Glomerular endothelial cell (primary cell): Measurements from ENCODE around the gene ITPKB. TPM values are rescaled to one million over a fixed set of nuclear protein-coding genes. Genes with fewer than 3 reads are reported as not detected.
"Not testable (repeated sequence)": the region's sequence is repeated elsewhere in the genome, so short reads cannot be mapped to it uniquely, and the experiment has no call there.

Experiments used
- DNase-seq: peaks from one replicate; pipeline ENCODE4 v3.0.0-alpha.2; 2011; ENCODE audit warnings: low read depth, low spot score; ENCODE audit errors: extremely low read depth
- total RNA-seq: library from RNA; depleted of rRNA; stranded (reverse); fragments of >200 nt; gene quantifications from 2 replicates; pipeline ENCODE4 v1.2.3, GENCODE V29; 2015

ITPKB gene
- total RNA-seq: 73.0 and 140 TPM in 2 replicates

GRCh38 chr1:226738995-226739695 is at the start of gene ITPKB:
TSS of gene ITPKB (minus strand) at chr1:226739282. CDS start at chr1:226737458, 1,824 bp downstream.
- no peak for DNase-seq

- no peak for DNase-seq
Measured at GRCh38 chr1:226787638-226788037, 48.6 kb upstream of the ITPKB start.

- DNase-seq: no peak
Measured at GRCh38 chr1:226787071-226787470, 48.0 kb upstream of the ITPKB start.

GRCh38 chr1:226786550-226786949 is 47.5 kb upstream of the ITPKB start:
- DNase-seq: no peak

GRCh38 chr1:226785805-226786204 is 46.7 kb upstream of the ITPKB start:
- no peak for DNase-seq

GRCh38 chr1:226784081-226785049 is 45.3 kb upstream of the ITPKB start:
- no peak for DNase-seq

GRCh38 chr1:226782845-226783601 is 43.9 kb upstream of the ITPKB start:
- DNase-seq: no peak

- no peak for DNase-seq
Measured at GRCh38 chr1:226781937-226782609, 43.0 kb upstream of the ITPKB start.

- DNase-seq: no peak
Measured at GRCh38 chr1:226779561-226779960, 40.5 kb upstream of the ITPKB start.

GRCh38 chr1:226778657-226779058 is 39.6 kb upstream of the ITPKB start:
- no peak for DNase-seq

GRCh38 chr1:226776975-226777374 is 37.9 kb upstream of the ITPKB start:
- DNase-seq: no peak

GRCh38 chr1:226776066-226776465 is 37.0 kb upstream of the ITPKB start:
- DNase-seq: no peak

- DNase-seq: no peak
Measured at GRCh38 chr1:226772446-226773139, 33.5 kb upstream of the ITPKB start.

GRCh38 chr1:226767170-226767569 is 28.1 kb upstream of the ITPKB start:
- not testable (repeated sequence) for DNase-seq

GRCh38 chr1:226766565-226766964 is 27.5 kb upstream of the ITPKB start:
- no peak for DNase-seq

GRCh38 chr1:226764533-226764932 is 25.5 kb upstream of the ITPKB start:
- no peak for DNase-seq

- DNase-seq: peak; percentile 16
Measured at GRCh38 chr1:226763905-226764264, 24.8 kb upstream of the ITPKB start.

- no peak for DNase-seq
Measured at GRCh38 chr1:226762988-226763904, 24.2 kb upstream of the ITPKB start.

- DNase-seq: no peak
Measured at GRCh38 chr1:226762055-226762454, 23.0 kb upstream of the ITPKB start.
